Activated gamma-delta T cell (primary cell): ENCODE measurements around the gene CHAF1B.
"Not testable (repeated sequence)": the region's sequence is repeated elsewhere in the genome, so short reads cannot be mapped to it uniquely, and the experiment has no call there.

Experiments used
- DNase-seq: peaks from one replicate; lab custom pipeline; 2025; lab: John Stamatoyannopoulos, UW

The CHAF1B gene

GRCh38 chr21:36388096-36388495, 2.9 kb downstream of the CHAF1B start:
- DNase-seq: no peak

GRCh38 chr21:36388835-36389234, 3.6 kb downstream of the CHAF1B start:
- no peak for DNase-seq

GRCh38 chr21:36391649-36392048, 6.5 kb downstream of the CHAF1B start:
- DNase-seq: not testable (repeated sequence)

- DNase-seq: no peak
Measured at GRCh38 chr21:36395353-36396111, 10.3 kb downstream of the CHAF1B start.

GRCh38 chr21:36396325-36396724, 11.1 kb downstream of the CHAF1B start:
- no peak for DNase-seq

GRCh38 chr21:36396971-36397370, 11.8 kb downstream of the CHAF1B start:
- DNase-seq: no peak

GRCh38 chr21:36397606-36398005, 12.4 kb downstream of the CHAF1B start:
- no peak for DNase-seq

GRCh38 chr21:36399736-36400135, 14.5 kb downstream of the CHAF1B start:
- DNase-seq: not testable (repeated sequence)

- DNase-seq: no peak
Measured at GRCh38 chr21:36400719-36401118, 15.5 kb downstream of the CHAF1B start.

GRCh38 chr21:36402339-36402738, 17.1 kb downstream of the CHAF1B start:
- no peak for DNase-seq

- DNase-seq: no peak
Measured at GRCh38 chr21:36403713-36404112, 18.5 kb downstream of the CHAF1B start.

- no peak for DNase-seq
Measured at GRCh38 chr21:36408568-36408967, 23.4 kb downstream of the CHAF1B start.

GRCh38 chr21:36411301-36411700, 26.1 kb downstream of the CHAF1B start:
- DNase-seq: no peak

- no peak for DNase-seq
Measured at GRCh38 chr21:36412916-36413315, 27.7 kb downstream of the CHAF1B start.

GRCh38 chr21:36415375-36415774, 30.2 kb downstream of the CHAF1B start:
- DNase-seq: no peak

- DNase-seq: no peak
Measured at GRCh38 chr21:36419241-36419640, 34.0 kb downstream of the CHAF1B start.

GRCh38 chr21:36419996-36420395, 34.8 kb downstream of the CHAF1B start:
- no peak for DNase-seq

- DNase-seq: no peak
Measured at GRCh38 chr21:36420571-36421339, 35.6 kb downstream of the CHAF1B start.

- no peak for DNase-seq
Measured at GRCh38 chr21:36422279-36423098, 37.3 kb downstream of the CHAF1B start.

GRCh38 chr21:36423771-36424433, 38.7 kb downstream of the CHAF1B start:
- DNase-seq: no peak

GRCh38 chr21:36424592-36424991, 39.4 kb downstream of the CHAF1B start:
- no peak for DNase-seq

GRCh38 chr21:36425286-36425685, 40.1 kb downstream of the CHAF1B start:
- DNase-seq: no peak
